GOT3 (cell line): Measurements from ENCODE around the gene IDH3A.

Experiments used
- DNase-seq: peaks from one replicate; lab custom pipeline; 2025; ENCODE audit warnings: mixed read lengths; lab: John Stamatoyannopoulos, UW

Gene IDH3A

DNA sequence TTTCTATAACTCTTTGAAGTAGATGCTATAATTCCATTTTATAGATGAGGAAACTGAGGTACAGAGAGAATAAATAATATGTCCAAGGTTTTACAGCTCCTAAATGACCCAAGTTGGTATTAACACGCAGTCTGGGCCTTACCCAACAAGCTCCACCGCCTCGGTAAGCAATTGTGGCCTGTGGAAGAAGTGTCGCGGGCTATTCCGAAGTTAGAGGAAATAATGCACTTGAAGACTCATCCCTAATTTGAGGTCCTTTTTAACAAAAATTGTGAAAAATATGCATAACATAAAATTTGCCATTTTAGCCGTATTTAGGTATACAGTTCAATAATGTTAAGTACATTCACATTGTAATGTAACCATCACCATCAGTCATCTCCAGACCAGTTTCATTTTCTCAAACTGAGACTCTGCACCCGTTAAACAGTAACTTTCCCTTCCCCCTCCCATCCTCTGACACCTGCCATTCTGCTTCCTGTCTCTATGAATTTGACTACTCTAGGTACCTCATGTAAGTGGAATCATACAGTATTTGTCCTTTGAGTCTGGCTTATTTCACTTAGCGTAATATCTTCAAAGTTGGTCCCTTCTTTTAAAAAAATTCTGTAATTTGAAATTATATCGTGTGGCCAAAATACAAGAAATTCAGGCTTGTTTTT is 18.2 kb downstream of the IDH3A start:
- DNase-seq, result no peak

DNA sequence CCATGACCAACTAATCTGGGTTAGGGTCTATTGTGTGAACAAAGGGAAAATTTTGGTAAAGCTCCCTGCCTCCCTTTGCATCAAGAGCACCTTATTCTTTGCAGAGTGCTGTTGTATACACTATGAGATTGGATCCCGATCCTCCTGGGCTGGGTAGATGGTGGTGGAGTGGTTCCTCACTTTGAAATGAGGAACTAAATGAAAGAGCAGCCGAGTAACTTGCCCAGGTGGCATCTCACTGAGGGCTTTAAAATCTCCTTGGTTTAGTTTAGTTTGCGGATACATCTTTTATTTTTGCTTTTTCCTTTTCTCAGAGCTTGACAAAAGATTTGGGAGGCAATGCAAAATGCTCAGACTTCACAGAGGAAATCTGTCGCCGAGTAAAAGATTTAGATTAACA is 19.4 kb downstream of the IDH3A start:
- no peak for DNase-seq

DNA sequence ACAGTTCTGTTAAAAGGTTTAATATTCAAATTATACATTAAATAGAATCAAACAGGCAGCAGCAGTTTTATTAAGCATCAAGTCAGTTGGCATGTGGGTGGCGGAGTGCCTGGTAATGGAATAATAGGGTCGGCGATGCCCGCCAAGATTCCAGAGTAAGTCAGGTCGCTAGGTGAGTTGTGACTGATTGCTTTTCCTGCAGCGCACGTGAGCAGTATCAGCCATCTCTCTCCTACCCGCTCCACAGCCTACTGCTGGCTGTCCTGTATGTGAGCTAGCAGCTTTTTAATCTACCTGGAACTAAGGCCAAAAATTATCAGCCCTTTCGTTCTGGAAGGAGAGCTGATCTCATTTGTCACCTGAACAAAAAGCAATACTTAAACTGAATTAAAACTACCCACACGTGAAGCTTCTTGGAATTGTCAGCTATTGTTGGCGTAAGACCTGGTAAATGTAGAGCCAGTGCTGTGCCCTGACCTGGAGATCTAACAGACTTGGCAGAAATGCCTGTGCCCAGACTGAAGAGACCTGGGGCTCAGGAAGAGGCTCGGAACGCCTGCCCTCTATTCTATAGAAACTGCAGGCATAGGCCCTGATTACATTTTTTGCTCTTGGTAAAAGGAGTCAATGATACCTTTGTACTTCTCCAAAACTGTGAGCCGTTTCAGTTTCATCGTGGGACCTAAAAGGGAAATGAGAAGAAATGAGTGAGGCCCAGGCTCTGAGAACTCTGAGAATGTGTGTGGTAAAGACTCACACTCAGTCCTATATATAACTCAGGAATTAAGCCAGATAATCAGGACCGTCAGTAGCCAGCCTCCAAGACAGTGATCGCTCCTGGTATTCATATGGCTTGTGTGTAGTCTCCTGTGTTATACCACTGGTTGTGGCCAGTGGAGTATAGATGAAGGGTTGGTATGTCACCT is 21.9 kb downstream of the IDH3A start:
- no peak for DNase-seq

DNA sequence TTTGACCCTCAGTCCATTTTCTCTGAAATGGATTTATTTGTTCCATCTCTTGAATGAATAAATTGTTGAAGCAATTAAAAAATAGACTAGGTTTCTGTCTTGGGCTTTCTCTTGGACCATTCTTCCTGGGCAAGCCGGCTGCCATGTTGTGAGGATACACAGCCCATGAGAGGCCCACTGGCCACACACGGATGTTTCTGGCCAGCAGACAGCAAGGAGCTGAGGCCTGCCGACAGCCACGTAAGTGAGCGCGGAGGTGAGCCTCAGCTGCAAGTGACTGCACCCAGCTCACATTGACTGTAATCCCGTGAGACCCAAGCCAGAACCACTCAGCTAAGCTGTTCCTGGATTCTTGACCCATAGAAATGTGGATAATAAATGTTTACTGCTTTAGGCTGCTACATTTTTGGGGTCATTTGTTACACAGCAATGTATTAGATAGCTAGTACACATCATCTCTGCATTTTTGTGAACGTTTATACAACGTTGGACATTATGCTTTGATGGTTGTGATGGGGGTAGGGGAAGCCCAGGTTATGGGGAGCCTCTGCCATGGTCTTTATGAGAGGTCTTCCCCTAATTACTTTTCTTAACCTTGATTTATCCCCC is 22.8 kb downstream of the IDH3A start:
- DNase-seq, result no peak

DNA sequence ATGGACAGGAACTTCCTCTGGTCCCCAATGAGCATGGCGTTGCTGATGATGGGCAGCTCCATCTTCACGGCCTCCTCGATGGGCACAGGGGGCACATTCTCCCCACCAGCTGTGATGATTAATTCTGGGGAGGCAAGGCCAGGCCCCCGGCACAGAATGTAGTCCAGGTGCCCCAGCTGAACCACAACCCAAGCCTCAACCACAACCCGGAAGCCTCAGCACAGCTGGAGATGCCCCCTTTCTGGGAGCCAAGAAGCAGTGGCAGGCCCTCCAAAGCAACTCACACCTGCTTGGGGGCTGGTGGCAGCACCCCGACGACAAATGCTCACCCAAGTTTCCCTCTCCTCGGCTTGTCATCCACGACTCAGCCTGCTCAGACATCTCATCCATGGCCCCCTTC is 25.2 kb downstream of the IDH3A start:
- no peak for DNase-seq

DNA sequence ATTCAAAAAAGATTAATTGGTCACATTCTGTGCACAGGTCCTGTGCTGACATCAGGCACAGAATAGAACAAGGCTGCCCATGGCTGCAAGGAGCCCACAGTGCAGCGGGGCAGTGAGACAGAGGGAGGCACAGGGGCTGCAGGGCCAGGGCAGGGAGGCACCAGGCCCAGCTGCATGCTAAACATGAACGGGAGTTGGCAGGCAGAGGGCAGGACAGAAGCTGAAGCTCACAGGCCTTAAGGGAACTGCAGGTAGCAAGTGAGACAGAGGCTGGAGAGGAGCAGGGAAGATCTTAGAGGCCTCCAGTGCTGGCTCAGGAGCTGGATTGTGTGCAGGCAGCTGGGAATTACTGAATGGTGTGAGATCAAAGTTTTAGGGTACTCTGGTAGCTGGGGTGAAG is 26.2 kb downstream of the IDH3A start:
- DNase-seq, result no peak

DNA sequence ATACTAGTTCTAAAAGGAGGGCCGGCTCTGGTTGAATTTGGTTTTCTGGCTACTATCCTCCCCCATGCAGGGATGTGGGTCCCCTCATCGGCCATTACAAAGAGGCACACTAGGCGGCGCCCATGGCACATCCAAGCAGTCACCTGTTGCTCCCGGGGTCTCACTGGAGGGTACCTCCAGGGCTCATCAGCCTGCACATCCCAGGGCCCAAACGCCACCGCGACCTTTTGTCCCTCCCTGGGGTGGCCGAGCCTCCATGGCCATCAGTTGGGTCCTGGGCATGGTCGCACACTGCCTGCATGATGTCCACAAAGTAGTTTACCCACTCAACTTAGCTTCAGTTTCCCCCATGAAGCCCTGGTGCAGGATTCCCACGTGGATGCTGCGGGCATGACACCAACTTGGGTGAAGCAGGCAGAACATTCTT is 28.3 kb downstream of the IDH3A start:
- DNase-seq, result no peak

DNA sequence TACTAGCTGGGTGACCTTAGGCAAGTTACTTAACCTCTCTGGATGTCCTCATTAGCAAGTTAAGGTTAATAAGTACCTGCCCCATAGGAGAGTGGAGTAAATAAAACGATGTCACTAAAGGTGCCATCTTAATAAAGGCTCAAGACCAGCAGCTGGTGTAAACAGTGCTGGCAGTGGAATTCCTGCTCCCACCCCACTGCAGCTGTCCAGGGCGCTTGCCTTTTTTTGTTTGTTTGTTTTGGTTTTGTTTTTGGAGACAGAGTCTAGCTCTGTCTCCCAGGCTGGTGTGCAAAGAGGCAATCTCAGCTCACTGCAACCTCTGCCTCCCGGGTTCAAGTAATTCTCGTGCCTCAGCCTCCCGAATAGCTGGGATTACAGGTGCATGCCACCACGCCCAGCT is 28.9 kb downstream of the IDH3A start:
- no peak for DNase-seq

DNA sequence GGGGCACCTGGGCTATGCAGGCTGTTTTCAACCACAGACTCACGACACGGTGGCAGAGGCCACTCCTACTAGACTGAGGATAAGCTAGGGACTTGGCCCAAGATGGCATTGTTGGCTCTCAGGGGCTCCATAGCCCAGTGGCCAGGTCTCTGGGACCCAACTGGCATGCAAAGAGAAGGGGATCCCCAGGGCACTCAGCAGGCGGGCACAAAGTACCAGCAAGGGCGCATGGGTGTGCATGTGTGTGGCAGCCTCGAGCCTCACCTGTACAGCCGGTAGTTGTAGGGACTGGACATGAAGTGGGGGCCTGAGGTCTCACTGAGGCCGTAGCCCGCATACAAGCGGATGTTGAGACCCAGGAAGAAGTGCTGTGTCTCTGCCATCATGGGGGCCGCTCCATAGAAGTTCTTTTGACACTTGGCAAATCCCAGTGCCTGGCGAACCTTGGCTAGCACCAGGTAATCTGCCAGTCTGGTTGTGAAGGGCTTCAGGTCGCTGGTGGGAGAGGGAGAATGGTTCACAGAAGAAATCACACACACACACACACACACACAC is 30.2 kb downstream of the IDH3A start:
- DNase-seq, result no peak

DNA sequence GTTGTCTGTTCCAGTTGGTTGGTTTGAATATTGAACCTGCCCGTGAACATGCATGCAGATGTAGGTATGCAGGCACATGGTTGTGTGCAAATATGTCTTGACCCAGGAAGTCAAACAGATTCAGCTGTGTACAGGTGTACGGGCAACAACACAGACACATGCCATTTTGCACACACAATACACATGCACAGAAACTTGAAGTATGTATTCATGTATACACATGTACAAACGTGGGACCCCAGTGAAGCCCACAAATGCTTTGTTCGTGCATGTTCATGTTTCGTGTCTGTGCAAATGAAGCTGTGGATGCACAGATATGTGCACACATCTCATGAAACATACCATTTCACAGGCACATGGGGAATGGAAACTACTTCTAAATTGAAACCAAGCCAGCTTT is 30.7 kb downstream of the IDH3A start:
- DNase-seq, result no peak

DNA sequence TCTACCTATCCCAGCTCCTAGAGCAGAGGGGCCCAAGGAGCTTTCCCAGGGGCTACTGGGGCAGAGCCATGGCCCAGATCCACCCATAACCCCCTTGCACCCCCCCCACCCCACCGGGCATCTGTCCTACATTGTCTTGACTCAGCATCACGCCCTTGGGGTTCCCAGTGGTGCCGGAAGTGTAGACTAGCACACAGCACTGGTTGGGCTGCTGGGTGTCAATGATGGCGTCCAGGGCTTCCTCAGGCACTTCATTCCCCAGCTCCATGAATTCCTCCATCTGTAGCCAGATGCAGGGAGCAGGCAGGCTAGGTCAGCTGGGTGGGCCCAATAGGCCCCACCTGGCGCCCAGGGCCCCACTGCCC is 33.2 kb downstream of the IDH3A start:
- DNase-seq, result no peak

DNA sequence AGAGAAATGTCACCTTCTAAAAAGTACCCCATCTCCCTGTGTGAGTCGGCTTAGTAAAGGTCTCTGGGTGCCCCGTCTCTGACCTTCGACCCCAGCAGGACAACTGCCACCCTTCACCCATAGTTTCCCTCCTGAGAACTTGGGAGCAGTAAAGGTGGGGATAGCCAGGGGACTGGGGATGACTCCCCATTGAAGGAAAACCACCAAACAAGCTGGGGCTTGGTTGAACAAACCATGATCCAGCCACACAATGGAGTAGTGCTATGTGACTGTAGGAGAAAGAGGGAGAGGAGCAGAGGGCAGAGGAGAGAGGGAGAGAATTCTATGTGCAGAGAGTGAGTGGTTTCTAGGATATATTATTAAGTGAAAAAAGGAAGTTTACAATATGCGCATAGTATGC is 33.7 kb downstream of the IDH3A start:
- DNase-seq, result no peak

DNA sequence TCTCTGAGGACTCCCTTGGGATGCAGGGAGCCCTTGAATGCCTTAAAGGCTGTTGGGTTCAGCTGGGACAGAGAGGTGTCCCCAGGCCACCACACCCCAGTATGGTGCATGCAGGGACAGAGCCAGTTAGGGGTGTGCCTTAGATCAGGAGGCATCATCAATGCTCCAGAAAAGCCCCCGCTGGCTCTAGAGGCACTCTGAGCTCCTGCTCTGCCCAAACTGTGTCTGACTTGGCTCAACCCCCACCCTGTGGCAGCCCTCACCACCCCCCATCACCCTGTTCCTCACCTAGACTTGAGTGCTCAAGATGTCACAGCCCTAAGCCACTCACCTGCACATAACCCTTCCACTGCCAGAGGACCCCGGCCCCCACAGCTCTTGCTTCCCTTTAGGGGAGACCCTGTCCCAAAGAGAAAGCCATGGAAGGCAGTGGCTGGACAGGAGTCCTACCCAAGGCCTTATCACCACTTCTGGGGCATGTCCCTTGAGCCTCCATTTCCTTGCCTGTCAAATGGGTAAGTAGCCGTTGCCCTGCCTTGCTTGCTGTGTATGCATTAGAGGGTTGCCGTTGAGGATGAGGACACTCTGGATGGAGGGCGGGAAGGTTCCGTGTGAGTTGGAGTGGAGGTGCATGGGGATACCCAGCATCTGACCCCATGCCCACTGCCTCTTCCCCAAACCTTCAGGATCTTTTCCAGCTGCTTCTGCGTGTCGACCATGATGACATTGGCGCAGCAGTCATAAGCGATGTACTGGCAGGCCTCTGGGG is 43.8 kb downstream of the IDH3A start:
- DNase-seq, result no peak

DNA sequence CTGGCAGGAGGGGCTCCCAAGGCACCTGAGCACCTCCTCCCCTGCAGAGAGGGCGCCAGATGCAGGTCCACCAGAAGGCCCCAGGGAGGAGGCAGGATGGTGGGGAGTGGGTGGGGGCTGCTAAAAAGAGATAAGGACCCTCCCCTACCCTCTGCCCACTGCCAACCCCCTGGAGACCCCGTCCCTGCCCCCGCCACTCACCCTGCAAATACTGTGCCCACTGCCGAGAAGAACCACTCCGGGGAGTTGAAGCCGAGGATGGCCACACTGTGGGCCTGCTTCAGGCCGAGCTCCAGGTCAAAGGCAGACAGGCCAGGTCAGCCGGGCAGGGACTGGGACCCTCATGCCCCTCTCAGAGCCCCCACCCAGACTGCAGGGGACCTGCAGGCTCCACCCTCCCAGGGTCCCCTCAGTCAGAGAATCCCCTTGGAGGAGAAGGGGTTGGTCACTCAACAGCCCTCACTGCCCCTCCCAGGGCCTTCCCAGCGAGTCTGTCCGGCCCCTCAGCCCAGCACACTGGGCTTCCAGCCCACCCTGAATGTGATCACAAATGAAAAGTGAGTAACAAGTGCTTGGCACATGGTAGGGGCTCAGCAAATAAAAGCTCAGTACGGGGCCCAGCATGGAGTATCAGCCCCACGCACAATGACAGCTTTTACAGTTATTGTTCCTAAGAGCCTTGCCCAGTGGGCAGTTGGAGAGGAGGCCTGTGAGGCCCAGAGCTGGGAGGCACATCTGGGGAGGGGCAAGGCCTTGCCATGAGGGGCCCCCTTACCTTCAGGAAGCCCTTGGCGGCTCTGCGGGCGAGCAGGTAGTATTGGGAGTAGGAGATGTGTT is 44.8 kb downstream of the IDH3A start:
- no peak for DNase-seq

DNA sequence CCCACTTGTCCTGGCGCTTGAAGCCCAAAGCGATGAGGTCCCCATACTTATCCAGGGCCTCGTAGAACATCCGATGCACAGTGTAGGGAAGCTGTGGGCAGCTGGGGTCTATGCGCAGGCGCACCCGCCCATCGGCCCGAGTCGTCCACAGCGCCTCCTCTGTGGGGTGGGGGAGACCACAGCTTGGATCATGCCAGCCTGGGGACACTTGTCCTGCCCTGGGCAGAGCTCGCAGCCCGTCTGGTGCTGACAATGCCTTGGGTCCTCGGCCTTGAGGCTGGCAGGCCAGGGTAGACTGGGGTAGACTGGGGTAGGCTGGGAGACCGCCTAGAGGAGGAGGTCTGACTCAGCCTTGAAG is 45.4 kb downstream of the IDH3A start:
- no peak for DNase-seq

DNA sequence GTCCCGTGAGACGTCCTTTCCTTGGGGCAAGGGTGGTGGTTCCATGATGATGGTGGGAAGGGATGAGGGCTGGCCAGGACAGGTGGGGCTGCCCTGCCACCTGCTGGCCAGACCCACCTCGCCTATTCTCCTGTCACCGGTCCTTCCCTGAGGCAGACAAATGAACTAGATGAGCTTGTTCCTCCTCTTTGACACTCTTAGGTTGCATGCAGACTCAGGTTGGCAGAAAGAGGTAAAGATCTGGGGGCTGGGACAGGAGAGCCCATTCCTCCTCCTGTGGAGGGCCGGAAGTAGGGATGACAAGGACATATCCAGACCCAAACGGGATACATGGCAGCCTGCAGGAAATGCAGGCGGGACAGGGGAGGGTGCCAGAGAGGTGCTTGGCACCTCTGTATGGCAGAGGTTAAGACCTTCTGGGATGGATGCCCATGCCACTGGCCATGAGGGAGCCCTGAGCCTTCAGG is 46.6 kb downstream of the IDH3A start:
- DNase-seq, result no peak

DNA sequence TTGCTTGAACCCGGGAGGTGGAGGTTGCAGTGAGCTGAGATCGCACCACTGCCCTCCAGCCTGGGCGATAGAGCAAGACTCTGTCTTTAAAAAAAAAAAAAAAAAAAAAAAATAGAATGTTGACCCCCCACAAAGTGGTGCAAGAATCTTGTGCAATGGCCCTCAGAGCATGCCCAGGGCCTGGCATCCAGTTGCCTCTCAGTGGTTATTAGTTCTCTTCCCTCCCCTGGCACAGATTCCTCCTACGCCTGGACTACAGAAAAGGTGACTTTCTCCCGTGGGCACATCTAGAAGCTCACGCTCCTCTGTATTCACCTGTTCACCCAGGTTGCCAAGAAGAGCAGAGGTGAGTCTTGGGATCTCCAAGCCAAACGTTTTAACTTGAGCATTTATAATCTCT is 48.5 kb downstream of the IDH3A start:
- no peak for DNase-seq

DNA sequence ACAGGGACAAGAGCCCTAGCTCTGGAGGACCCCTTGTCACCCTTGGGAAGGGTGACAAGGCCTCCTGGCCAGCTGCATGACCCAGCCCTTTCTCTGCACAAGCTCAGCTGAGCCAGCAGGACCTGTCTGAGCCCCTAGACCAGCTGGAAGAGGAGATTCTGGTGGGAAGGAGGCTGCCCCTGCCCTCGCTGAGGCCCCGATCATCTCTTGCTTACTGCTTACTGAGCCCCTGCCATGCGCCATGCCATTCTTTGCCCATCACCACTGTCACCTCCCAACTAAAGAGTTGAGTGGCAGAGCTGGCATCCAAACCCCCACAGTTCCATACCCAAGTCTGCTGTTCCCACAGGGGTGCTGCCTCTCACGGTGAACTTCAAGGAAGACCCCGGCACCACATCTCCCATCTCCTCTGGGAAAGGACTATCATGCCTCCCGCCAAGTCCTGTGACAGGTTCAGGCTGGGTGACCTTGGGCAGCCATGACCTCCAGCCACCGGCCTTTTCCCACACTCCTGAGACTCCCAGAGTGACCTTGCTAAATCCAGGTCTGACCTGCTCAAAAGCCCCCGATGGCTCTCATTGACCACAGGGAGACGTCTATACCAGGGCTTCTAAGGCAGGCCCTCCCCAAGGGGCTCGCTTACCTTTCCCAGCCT is 51.2 kb downstream of the IDH3A start:
- DNase-seq, result no peak

DNA sequence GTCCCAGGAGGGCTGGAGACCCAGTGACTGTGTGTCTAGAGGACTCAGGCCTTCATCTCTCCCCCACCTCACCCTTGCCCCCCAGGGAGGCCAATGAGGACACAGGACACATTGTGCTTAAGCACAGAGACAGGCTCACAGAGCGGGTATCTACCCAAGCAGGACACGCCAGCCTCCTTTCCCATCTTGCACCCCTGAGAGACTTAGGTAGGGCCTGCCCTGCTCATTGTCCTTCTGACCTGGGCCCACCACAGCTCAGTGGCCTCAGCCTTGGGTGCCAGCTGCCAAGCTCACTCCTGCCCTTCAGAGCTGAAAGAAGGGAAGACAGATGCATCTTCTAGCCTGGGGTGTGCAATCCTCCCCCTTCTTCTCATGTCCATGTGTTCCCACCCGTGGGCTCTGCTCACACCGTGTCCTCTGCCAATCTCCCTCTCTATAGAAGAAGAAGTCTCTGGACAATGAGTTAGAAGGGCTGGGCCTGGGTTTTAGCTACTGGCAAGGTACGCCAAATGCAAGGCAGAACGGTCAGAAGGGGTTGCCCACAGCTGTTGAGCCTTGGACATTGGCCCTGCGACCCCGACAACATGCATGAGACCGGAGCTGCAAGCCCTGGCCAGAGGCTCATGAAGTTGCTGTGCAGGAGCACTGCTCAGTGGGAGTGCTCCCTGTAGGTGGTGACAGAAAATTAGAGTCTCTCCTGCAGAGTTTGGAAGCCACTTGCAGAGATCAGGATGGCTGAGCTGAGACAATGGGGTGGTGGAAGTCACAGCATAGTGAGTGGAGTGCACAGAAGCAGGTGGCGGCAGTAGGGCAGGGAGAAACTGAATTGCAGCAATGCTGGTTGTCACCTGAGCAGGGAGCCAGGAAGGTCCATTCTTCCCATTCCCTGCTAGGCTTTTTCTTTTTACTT is 52.4 kb downstream of the IDH3A start:
- no peak for DNase-seq
